Natural killer cell (primary cell): Measurements from ENCODE around the gene NSD1. TPM values are rescaled to one million over a fixed set of nuclear protein-coding genes. Genes with fewer than 3 reads are reported as not detected.

Source experiments
- ATAC-seq, 3 donors: fragments of 150-1000 bp in 2 of 3; fragments of 200-7000 bp in 1 of 3; cut with Tn5 transposase; 1 replicate in 1 of 3; 2 replicates in 2 of 3; pipeline ENCODE4 v1.10.0; 2021; ENCODE audit warnings: mild to moderate bottlenecking in 2 of 3, moderate library complexity in 2 of 3
- DNase-seq, 2 donors: peaks; one replicate each; pipeline versions ENCODE4 v3.0.0 to v3.0.0-alpha.2; 2013 to 2021; ENCODE audit warnings: mixed read lengths in 1 of 2
- H3K27ac ChIP-seq: one replicate; pipeline ENCODE4 v1.5.1; 2013; ENCODE audit warnings: mild to moderate bottlenecking, low read length
- H3K27me3 ChIP-seq: one replicate; pipeline ENCODE4 v1.6.1; 2013; ENCODE audit warnings: low read length; ENCODE audit not compliant: control insufficient read depth, insufficient read depth
- H3K36me3 ChIP-seq: one replicate; pipeline ENCODE4 v1.6.1; 2013; ENCODE audit warnings: low read length; ENCODE audit not compliant: control insufficient read depth, insufficient read depth
- H3K4me1 ChIP-seq: one replicate; pipeline ENCODE4 v1.6.1; 2013; ENCODE audit warnings: low read length; ENCODE audit not compliant: control insufficient read depth, insufficient read depth
- H3K4me3 ChIP-seq: one replicate; pipeline ENCODE4 v1.5.1; 2013; ENCODE audit warnings: low read length
- H3K9me3 ChIP-seq: one replicate; pipeline ENCODE4 v1.6.1; 2013; ENCODE audit warnings: low read length; ENCODE audit not compliant: control insufficient read depth, insufficient read depth
- H3K27ac Mint-ChIP-seq, 2 donors: one replicate each; pipeline ENCODE4 v1.8.0; 2022; ENCODE audit warnings: mild to moderate bottlenecking in 2 of 2, mixed read lengths in 2 of 2, moderate library complexity in 1 of 2
- H3K27me3 Mint-ChIP-seq, 2 donors: one replicate each; pipeline ENCODE4 v1.8.0; 2022; ENCODE audit warnings: low read depth in 2 of 2, mixed read lengths in 2 of 2
- H3K36me3 Mint-ChIP-seq: one replicate; pipeline ENCODE4 v1.8.0; 2022; ENCODE audit warnings: mixed read lengths
- H3K4me1 Mint-ChIP-seq, 2 donors: one replicate each; pipeline ENCODE4 v1.8.0; 2022; ENCODE audit warnings: mixed read lengths in 2 of 2
- H3K4me3 Mint-ChIP-seq: one replicate; pipeline ENCODE4 v1.8.0; 2022; ENCODE audit warnings: mild to moderate bottlenecking, moderate library complexity, mixed read lengths
- H3K9me3 Mint-ChIP-seq, 2 donors: one replicate each; pipeline ENCODE4 v1.8.0; 2022; ENCODE audit warnings: mixed read lengths in 2 of 2
- WGBS: methylation state at CpG from one replicate; pipeline ENCODE4 v1.1.7; 2013; ENCODE audit warnings: missing lambda C conversion rate; ENCODE audit not compliant: insufficient coverage; 5-methylcytosine and 5-hydroxymethylcytosine counted together
- intact Hi-C: fragments of 100-400 bp; cut with micrococcal nuclease; formaldehyde crosslinking; loops from one replicate; pipeline ENCODE4 v1.14.2; 2022
- total RNA-seq, 4 donors: library from RNA; stranded (reverse); fragments of 120-200 nt in 1 of 4; gene quantifications; one replicate each; pipeline versions ENCODE4 v1.2.3 to v1.2.4, GENCODE V29; 2013 to 2022
- TF ChIP-seq, protein P1 (sequence below): fragments of 200-600 bp; IDR thresholded peaks from one replicate; pipeline ENCODE4 v1.8.0; 2022; ENCODE audit warnings: antibody characterized with exemption

Gene NSD1
- total RNA-seq, 3 donors from 2014 or later (not counting 1 experiment from before 2014, with no cell fraction given): 117 to 147 (median 143) TPM

DNA sequence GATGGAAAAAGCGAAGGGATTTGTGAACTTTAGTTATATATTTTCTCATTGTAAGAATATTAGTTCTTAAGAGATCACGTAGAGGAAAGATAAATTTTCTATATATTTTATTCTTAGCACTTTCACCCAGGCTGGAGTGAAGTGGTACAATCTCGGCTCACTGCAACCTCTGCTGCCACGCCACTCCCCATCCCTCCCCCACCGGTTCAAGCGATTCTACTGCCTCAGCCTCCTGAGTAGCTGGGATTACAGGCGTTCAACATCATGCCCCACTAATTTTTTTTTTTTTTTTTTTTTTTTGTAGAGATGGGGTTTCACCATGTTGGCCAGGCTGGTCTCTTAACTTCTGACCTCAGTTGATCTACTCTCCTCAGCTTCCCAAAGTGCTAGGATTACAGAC, 127.4 kb downstream of the NSD1 start:
- Histone ChIP-seq H3K27ac (no peak overlapping the region), H3K9me3 (no peaks in the 10 kb centered on the region), H3K27me3 (no peaks in the 10 kb centered on the region), H3K4me3 (no peak overlapping the region), H3K36me3 (peaks cover 72% of the 10 kb centered on the region), H3K4me1 (no peaks in the 10 kb centered on the region)
- 97% methylated on average over 4 of the region's 7 CpGs for WGBS
- TF ChIP-seq, protein P1, sequence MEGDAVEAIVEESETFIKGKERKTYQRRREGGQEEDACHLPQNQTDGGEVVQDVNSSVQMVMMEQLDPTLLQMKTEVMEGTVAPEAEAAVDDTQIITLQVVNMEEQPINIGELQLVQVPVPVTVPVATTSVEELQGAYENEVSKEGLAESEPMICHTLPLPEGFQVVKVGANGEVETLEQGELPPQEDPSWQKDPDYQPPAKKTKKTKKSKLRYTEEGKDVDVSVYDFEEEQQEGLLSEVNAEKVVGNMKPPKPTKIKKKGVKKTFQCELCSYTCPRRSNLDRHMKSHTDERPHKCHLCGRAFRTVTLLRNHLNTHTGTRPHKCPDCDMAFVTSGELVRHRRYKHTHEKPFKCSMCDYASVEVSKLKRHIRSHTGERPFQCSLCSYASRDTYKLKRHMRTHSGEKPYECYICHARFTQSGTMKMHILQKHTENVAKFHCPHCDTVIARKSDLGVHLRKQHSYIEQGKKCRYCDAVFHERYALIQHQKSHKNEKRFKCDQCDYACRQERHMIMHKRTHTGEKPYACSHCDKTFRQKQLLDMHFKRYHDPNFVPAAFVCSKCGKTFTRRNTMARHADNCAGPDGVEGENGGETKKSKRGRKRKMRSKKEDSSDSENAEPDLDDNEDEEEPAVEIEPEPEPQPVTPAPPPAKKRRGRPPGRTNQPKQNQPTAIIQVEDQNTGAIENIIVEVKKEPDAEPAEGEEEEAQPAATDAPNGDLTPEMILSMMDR: no peak
- DNase-seq (no peak), ATAC-seq (no peak)
- intact Hi-C loops: no loop called here
- Mint-ChIP-seq H3K27me3 (no peaks in the 10 kb centered on the region), H3K36me3 (peaks cover 7% of the 10 kb centered on the region), H3K9me3 (no peaks in the 10 kb centered on the region), H3K4me3 (no peak overlapping the region), H3K27ac (no peak overlapping the region), H3K4me1 (peaks cover 0 to 4% of the 10 kb centered on the region in 2 donors)

DNA sequence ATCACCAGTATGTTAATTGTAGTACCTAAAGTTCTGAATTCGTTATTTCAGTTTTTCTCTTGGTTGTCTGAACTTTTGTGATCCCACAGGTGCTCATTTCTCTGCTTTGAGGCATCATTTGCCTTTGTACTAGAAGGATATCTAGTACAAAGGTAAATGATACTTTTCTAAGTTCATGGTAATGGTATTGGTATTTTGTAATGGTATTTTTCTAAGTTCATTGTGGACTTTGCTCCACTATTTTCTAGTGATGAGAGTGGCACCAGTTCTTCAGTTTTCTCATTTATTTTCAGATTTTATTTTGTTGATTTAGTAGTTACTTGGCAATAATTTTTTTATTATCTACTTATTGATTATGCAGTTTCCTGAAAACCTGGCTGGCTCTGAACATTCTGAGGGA, 127.9 kb downstream of the NSD1 start:
- Mint-ChIP-seq H3K27ac (no peak overlapping the region), H3K9me3 (no peaks in the 10 kb centered on the region), H3K36me3 (peaks cover 7% of the 10 kb centered on the region), H3K4me1 (peaks cover 0 to 4% of the 10 kb centered on the region in 2 donors), H3K4me3 (no peak overlapping the region), H3K27me3 (no peaks in the 10 kb centered on the region)
- Histone ChIP-seq H3K36me3 (peaks cover 74% of the 10 kb centered on the region), H3K27me3 (no peaks in the 10 kb centered on the region), H3K4me3 (no peak overlapping the region), H3K9me3 (no peaks in the 10 kb centered on the region), H3K4me1 (no peaks in the 10 kb centered on the region), H3K27ac (no peak overlapping the region)
- 91% methylated on average over 1 of the region's 1 CpG for WGBS
- intact Hi-C loops: no loop called here
- TF ChIP-seq, protein P1: no peak
- no peak for DNase-seq
- no peak for ATAC-seq

DNA sequence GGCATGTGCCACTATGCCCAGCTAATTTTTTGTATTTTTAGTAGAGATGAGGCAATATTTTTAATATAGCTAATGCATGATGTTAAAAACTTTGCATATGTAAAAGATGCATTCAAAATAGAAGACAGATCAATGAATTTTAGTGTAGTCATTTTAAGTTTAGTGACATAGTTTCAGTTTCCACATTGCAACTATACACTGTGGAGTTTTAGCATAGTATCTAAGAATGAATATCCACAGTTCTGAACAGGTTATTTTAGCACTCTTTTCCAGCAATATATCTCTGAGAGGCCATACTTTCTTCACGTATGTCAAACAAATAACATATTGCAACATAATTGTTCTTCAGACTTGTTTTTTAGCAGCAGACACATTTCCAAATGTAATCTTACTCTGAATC, 130.6 kb downstream of the NSD1 start:
- no peaks in the 10 kb centered on the region for H3K9me3 Mint-ChIP-seq
- Histone ChIP-seq H3K4me1 (no peaks in the 10 kb centered on the region), H3K27me3 (no peaks in the 10 kb centered on the region), H3K9me3 (no peaks in the 10 kb centered on the region), H3K27ac (no peak overlapping the region), H3K36me3 (peaks cover 79% of the 10 kb centered on the region), H3K4me3 (no peak overlapping the region)
- no peak for ATAC-seq
- DNase-seq: no peak
- no peaks in the 10 kb centered on the region for H3K27me3 Mint-ChIP-seq
- TF ChIP-seq, protein P1: no peak
- H3K4me3 Mint-ChIP-seq: no peak overlapping the region
- H3K36me3 Mint-ChIP-seq: peaks cover 7% of the 10 kb centered on the region
- H3K4me1 Mint-ChIP-seq: peaks cover 0 to under 1% of the 10 kb centered on the region in 2 donors
- 100% methylated on average over 1 of the region's 1 CpG for WGBS
- no peak overlapping the region for H3K27ac Mint-ChIP-seq
- intact Hi-C loops: no loop called here

DNA sequence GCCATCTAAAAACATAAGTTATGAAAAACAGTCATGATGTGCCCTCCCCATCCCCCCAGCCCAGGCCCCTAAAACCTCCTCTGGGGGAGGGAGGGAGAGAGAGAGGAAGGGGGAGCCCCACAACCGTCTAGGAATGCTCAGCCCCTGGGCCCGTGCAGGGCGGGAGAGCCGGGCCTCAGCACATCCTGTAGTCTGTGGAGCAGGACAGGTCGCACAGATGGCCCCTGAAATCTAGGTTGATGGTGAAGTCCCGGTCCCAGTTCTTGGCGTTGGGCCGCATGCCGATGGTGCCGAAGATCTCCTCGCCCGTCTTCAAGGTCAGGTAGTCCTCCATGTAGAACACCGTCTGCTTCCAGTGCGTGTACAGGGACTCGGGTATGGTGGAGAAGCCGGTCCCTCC, 131.8 kb downstream of the NSD1 start:
- Mint-ChIP-seq H3K27ac (no peak overlapping the region), H3K4me3 (no peak overlapping the region), H3K36me3 (peaks cover 7% of the 10 kb centered on the region), H3K27me3 (no peaks in the 10 kb centered on the region), H3K4me1 (no peaks in the 10 kb centered on the region), H3K9me3 (no peaks in the 10 kb centered on the region)
- intact Hi-C loops: no loop called here
- ATAC-seq (peak in 1 of 3 donors; percentile 14), DNase-seq (no peak)
- 97% methylated on average over 16 of the region's 16 CpGs for WGBS
- peaks cover 79% of the 10 kb centered on the region for H3K36me3 ChIP-seq
- H3K4me3 ChIP-seq: no peak overlapping the region
- no peak overlapping the region for H3K27ac ChIP-seq
- TF ChIP-seq, protein P1: no peak
- no peaks in the 10 kb centered on the region for H3K4me1 ChIP-seq
- no peaks in the 10 kb centered on the region for H3K27me3 ChIP-seq
- H3K9me3 ChIP-seq: no peaks in the 10 kb centered on the region
